HepG2 (cell line): Measurements from ENCODE around the gene GTF2H2C. TPM values are rescaled to one million over a fixed set of nuclear protein-coding genes. Genes with fewer than 3 reads are reported as not detected.

Experiments used
- polyA plus RNA-seq, 8 experiments: library from polyadenylated mRNA; depleted of rRNA in 3 of 8; stranded (reverse) in 7 of 8; unstranded in 1 of 8; fragments of >200 nt; fragmentation: Illumina TruSeq in 4 of 8; extraction: Trizol in 4 of 8; gene quantifications; 2 replicates each; pipeline versions ENCODE4 v1.2.1 to v1.2.3, GENCODE V29; 2011 to 2016; ENCODE audit warnings: low read depth in 4 of 8, missing spikeins in 1 of 8, mixed read lengths in 1 of 8; ENCODE audit not compliant: insufficient read depth in 1 of 8
- small RNA-seq, 3 experiments: library from RNA; depleted of rRNA; stranded (forward); fragments of <200 nt; gene quantifications; one replicate each; pipeline ENCODE3, GENCODE V24; 2012; ENCODE audit warnings: low read depth in 2 of 3, low replicate concordance in 1 of 3; ENCODE audit not compliant: insufficient read length in 3 of 3, insufficient read depth in 2 of 3
- total RNA-seq, 5 experiments: library from RNA; depleted of rRNA; stranded (reverse); fragments of >200 nt; fragmentation: Illumina TruSeq; extraction: Trizol; gene quantifications; 2 replicates each; pipeline ENCODE4 v1.2.3, GENCODE V29; 2016; ENCODE audit warnings: low read depth in 1 of 5

The GTF2H2C gene
- total and polyA plus RNA-seq, 2 of the 13 experiments (the other 11 are each of a cell fraction or from before 2014, with no cell fraction given): 29.7 to 62.9 TPM

Small RNA genes within 50 kb of the gene (small RNA-seq; reads per million reads assigned to genes)
- 0 reads per million in 3 experiments for gene RNU6-724P

Other genes with a start within 250 kb of the GTF2H2C start
- gene CCDC125, start 227.4 kb upstream of the GTF2H2C start, total RNA-seq (2016; rRNA removed; fragmentation: Illumina TruSeq; extraction: Trizol): 7.5 and 12.4 TPM in 2 replicates
- gene CCDC125, start 227.4 kb upstream of the GTF2H2C start, polyA plus RNA-seq (2011; rRNA removed): 3.6 and 5.3 TPM in 2 replicates
- gene AK6, start 190.7 kb upstream of the GTF2H2C start, total RNA-seq (2016; rRNA removed; fragmentation: Illumina TruSeq; extraction: Trizol): 77.2 and 123 TPM in 2 replicates
- gene AK6, start 190.7 kb upstream of the GTF2H2C start, polyA plus RNA-seq (2011; rRNA removed): 23.9 and 31.1 TPM in 2 replicates
- 113 and 158 TPM in 2 replicates for gene TAF9, start 190.7 kb upstream of the GTF2H2C start, total RNA-seq (2016; rRNA removed; fragmentation: Illumina TruSeq; extraction: Trizol)
- 163 and 218 TPM in 2 replicates for gene TAF9, start 190.7 kb upstream of the GTF2H2C start, polyA plus RNA-seq (2011; rRNA removed)
- 25.9 and 29.8 TPM in 2 replicates for gene RAD17, start 190.4 kb upstream of the GTF2H2C start, total RNA-seq (2016; rRNA removed; fragmentation: Illumina TruSeq; extraction: Trizol)
- 23.7 and 24.0 TPM in 2 replicates for gene RAD17, start 190.4 kb upstream of the GTF2H2C start, polyA plus RNA-seq (2011; rRNA removed)
- 13.0 and 15.4 TPM in 2 replicates for gene MARVELD2, start 145.1 kb upstream of the GTF2H2C start, total RNA-seq (2016; rRNA removed; fragmentation: Illumina TruSeq; extraction: Trizol)
- 10.7 and 11.1 TPM in 2 replicates for gene MARVELD2, start 145.1 kb upstream of the GTF2H2C start, polyA plus RNA-seq (2011; rRNA removed)
- gene OCLN, start 67.4 kb upstream of the GTF2H2C start, total RNA-seq (2016; rRNA removed; fragmentation: Illumina TruSeq; extraction: Trizol): 28.4 and 34.8 TPM in 2 replicates
- 24.1 and 26.2 TPM in 2 replicates for gene OCLN, start 67.4 kb upstream of the GTF2H2C start, polyA plus RNA-seq (2011; rRNA removed)